NCI-H748 (cell line): ENCODE results near the gene UNC13D.
"Not testable (repeated sequence)": the region's sequence is repeated elsewhere in the genome, so short reads cannot be mapped to it uniquely, and the experiment has no call there.

ENCODE experiments used
- DNase-seq: peaks from one replicate; lab custom pipeline; 2025; ENCODE audit not compliant: unreplicated experiment; lab: John Stamatoyannopoulos, UW

The UNC13D gene

GRCh38 chr17:75843577-75844529 is at the start of gene UNC13D:
UNC13D (minus strand) TSS chr17:75844404; CDS start chr17:75844337, 67 bp downstream.
- no peak for DNase-seq

GRCh38 chr17:75893305-75894048 is 49.3 kb upstream of the UNC13D start:
- DNase-seq = no peak

- no peak for DNase-seq
These were observed 48.5 kb upstream of the UNC13D start for GRCh38 chr17:75892556-75893224.

GRCh38 chr17:75891605-75892555 is 47.7 kb upstream of the UNC13D start:
- no peak for DNase-seq

- peak; percentile 11 for DNase-seq
These were observed 46.9 kb upstream of the UNC13D start for GRCh38 chr17:75891022-75891604.

- no peak for DNase-seq
These were observed 45.2 kb upstream of the UNC13D start for GRCh38 chr17:75889454-75889853.

- DNase-seq = no peak
These were observed 44.3 kb upstream of the UNC13D start for GRCh38 chr17:75888484-75888883.

GRCh38 chr17:75885860-75886259 is 41.7 kb upstream of the UNC13D start:
- not testable (repeated sequence) for DNase-seq

GRCh38 chr17:75885431-75885830 is 41.2 kb upstream of the UNC13D start:
- no peak for DNase-seq

- DNase-seq = no peak
These were observed 37.7 kb upstream of the UNC13D start for GRCh38 chr17:75881678-75882454.

- DNase-seq = no peak
These were observed 36.1 kb upstream of the UNC13D start for GRCh38 chr17:75880266-75880665.

GRCh38 chr17:75878174-75878998 is 34.2 kb upstream of the UNC13D start, which contains the start of gene TRIM47:
TRIM47 (minus strand) TSS chr17:75878581; CDS start chr17:75878548, 33 bp downstream.
- DNase-seq = peak; percentile 40

- peak; percentile 73 for DNase-seq
These were observed 33.6 kb upstream of the UNC13D start for GRCh38 chr17:75877752-75878173.

GRCh38 chr17:75876938-75877751 is 32.9 kb upstream of the UNC13D start:
- no peak for DNase-seq

- DNase-seq = no peak
These were observed 32.2 kb upstream of the UNC13D start for GRCh38 chr17:75876190-75876937.

- DNase-seq = no peak
These were observed 31.7 kb upstream of the UNC13D start for GRCh38 chr17:75875940-75876189.
